ENCODE results near the gene LZTR1. TPM values are rescaled to one million over a fixed set of nuclear protein-coding genes. Genes with fewer than 3 reads are reported as not detected.

LZTR1 gene
- polyA plus RNA-seq, 2 of the 4 experiments (the other 2 are of a cell fraction): 14.1 to 23.5 TPM

DNA sequence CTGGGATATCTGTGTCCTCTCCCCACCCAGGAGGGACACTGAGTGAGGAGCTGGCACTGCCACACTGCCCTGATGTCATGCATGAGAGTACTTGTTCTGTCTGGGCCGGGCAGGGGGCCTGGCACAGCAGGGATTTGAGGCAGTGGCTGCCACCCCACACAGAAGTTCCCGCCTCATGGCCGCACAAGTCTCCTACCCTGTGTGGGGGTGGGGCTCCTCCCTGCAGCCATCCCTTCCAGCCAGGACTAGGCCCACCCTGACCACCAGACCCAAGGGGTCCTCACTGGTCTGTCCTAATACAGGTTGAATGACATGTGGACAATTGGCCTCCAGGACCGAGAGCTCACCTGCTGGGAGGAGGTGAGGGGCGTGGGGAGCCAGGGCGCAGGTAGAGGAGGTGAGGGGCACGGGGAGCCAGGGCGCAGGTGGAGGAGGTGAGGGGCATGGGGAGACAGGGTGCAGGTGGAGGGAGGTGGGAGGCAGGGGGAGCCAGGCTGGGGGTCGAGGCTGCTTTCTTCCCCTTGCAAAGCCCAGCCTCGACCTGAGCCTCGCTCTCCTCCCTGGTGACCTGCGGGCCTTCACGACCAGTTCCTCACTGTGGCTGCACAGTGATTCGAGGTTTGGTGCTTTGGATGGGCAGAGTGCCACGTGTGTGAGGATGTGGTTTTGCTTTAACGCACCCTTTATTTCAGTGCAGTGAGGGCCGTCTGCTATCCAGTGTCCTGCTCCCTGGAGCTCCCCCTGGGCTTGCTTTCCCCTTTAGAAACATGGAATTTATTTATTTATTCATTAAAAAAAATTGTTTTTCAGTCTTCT lies 7.4 kb downstream of the LZTR1 start:
- Histone ChIP-seq H3K4me3 (no peak overlapping the region), H3K4me1 (no peaks in the 10 kb centered on the region), H3K27ac (no peak overlapping the region), H3K4me2 (no peak overlapping the region), H3K9me3 (no peaks in the 10 kb centered on the region)
- CTCF ChIA-PET: interaction anchor here (0.7 to 1.7 kb wide), 5 partner anchors 14 to 113 kb away, joined by 3 to 6 read pairs (median 3); partner anchors contain the start of gene CRKL
- ATAC-seq: no peak
- WGBS (ENCODE audit: missing lambda C conversion rate): 82% methylated on average over 8 of the region's 17 CpGs
- no peak for FAIRE-seq
- TF ChIP-seq, protein P1, sequence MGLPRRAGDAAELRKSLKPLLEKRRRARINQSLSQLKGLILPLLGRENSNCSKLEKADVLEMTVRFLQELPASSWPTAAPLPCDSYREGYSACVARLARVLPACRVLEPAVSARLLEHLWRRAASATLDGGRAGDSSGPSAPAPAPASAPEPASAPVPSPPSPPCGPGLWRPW (IDR thresholded peaks at IDR 0.05): no peak
- TF ChIP-seq RAD21 (conservative IDR thresholded peaks at IDR 0.05 in 1 of 2, IDR thresholded peaks at IDR 0.05 in 1 of 2): no peak
- TF ChIP-seq TFCP2L1 (CRISPR knock-in tag; IDR thresholded peaks at IDR 0.05): no peak
- TF ChIP-seq CBX8 (IDR thresholded peaks at IDR 0.05): no peak
- TF ChIP-seq RARB (CRISPR knock-in tag; IDR thresholded peaks at IDR 0.05): no peak
- POLR2A ChIA-PET: interaction anchor here (1.5 kb wide), 1 partner anchor 8 kb away, joined by 7 read pairs; the partner anchor contains the start of gene LZTR1
- DNase-seq (ENCODE audit: low read depth in 1 of 2, low spot score in 1 of 2): no peak

DNA sequence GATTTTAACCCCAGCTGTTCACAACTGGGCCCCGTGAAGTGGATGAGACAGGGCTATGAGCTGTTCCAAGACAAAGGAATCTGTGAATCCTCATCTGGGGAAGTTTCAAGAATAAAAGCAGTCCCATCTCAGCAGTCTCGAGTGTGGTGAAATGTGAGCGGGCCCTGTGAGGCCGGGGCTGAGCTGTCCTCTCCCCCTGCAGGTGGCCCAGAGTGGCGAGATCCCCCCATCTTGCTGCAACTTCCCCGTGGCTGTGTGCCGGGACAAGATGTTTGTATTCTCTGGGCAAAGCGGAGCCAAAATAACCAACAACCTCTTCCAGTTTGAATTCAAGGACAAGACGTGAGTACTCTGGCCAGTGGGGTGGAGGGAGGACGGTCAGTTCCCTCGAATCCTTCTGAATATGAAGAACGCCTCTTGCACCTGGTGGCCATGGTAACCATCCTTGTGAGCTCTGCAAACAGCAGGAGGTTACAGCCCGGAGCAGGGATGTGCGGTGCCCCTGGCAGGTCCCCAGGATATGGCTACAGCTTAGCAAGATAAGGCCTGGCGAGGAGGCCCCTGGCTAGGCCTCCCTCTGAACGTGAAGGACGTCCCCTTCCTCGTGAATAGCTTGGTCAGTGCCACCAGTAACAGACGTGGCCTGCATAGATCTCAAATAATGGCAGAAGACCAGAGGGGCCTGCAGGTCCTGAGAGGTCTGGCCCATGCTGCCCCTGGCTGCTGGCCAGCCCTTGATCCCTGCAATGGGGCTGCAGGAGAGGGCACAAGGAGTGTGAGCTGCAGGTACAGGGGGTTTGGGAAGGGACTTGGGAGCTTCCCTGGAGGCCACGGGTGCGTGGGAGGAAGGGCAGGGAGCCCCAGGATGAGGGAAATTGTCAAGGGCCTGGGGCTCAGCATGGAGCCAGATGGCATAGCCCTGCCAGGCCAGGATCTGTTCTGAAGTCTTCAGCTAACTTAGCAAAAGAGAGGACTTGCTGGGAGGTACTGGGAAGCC lies 8.4 kb downstream of the LZTR1 start:
- DNase-seq (ENCODE audit: low read depth in 1 of 2, low spot score in 1 of 2): no peak
- Histone ChIP-seq H3K9me3 (no peaks in the 10 kb centered on the region), H3K4me3 (no peak overlapping the region), H3K4me2 (no peak overlapping the region), H3K27ac (no peak overlapping the region), H3K4me1 (no peaks in the 10 kb centered on the region)
- POLR2A ChIA-PET: interaction anchor here (1.0 to 1.5 kb wide), 2 partner anchors 8 to 12 kb away, joined by 5 to 7 read pairs; partner anchors contain the start of genes LZTR1 and THAP7
- CTCF ChIA-PET: interaction anchor here (0.7 to 1.7 kb wide), 6 partner anchors 13 to 112 kb away, joined by 3 to 6 read pairs (median 3); partner anchors contain the start of gene CRKL
- WGBS (ENCODE audit: missing lambda C conversion rate): 90% methylated on average over 17 of the region's 21 CpGs
- TF ChIP-seq CBX8 (IDR thresholded peaks at IDR 0.05) (no peak), FOXS1 (CRISPR knock-in tag; IDR thresholded peaks at IDR 0.05) (no peak), KDM5A (IDR thresholded peaks at IDR 0.05) (no peak), HOXB13 (CRISPR knock-in tag; IDR thresholded peaks at IDR 0.05; ENCODE audit: low read depth) (no peak), MAZ (IDR thresholded peaks at IDR 0.05; ENCODE audit: borderline replicate concordance, low read depth, low read length) (no peak)
- TF ChIP-seq, protein P2, sequence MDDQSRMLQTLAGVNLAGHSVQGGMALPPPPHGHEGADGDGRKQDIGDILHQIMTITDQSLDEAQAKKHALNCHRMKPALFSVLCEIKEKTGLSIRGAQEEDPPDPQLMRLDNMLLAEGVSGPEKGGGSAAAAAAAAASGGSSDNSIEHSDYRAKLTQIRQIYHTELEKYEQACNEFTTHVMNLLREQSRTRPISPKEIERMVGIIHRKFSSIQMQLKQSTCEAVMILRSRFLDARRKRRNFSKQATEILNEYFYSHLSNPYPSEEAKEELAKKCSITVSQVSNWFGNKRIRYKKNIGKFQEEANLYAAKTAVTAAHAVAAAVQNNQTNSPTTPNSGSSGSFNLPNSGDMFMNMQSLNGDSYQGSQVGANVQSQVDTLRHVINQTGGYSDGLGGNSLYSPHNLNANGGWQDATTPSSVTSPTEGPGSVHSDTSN (IDR thresholded peaks at IDR 0.05): no peak
- TF ChIP-seq, protein P3, sequence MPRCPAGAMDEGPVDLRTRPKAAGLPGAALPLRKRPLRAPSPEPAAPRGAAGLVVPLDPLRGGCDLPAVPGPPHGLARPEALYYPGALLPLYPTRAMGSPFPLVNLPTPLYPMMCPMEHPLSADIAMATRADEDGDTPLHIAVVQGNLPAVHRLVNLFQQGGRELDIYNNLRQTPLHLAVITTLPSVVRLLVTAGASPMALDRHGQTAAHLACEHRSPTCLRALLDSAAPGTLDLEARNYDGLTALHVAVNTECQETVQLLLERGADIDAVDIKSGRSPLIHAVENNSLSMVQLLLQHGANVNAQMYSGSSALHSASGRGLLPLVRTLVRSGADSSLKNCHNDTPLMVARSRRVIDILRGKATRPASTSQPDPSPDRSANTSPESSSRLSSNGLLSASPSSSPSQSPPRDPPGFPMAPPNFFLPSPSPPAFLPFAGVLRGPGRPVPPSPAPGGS (IDR thresholded peaks at IDR 0.05): no peak
- TF ChIP-seq, protein P1 (IDR thresholded peaks at IDR 0.05): no peak
- ATAC-seq: no peak
- no peak for FAIRE-seq

DNA sequence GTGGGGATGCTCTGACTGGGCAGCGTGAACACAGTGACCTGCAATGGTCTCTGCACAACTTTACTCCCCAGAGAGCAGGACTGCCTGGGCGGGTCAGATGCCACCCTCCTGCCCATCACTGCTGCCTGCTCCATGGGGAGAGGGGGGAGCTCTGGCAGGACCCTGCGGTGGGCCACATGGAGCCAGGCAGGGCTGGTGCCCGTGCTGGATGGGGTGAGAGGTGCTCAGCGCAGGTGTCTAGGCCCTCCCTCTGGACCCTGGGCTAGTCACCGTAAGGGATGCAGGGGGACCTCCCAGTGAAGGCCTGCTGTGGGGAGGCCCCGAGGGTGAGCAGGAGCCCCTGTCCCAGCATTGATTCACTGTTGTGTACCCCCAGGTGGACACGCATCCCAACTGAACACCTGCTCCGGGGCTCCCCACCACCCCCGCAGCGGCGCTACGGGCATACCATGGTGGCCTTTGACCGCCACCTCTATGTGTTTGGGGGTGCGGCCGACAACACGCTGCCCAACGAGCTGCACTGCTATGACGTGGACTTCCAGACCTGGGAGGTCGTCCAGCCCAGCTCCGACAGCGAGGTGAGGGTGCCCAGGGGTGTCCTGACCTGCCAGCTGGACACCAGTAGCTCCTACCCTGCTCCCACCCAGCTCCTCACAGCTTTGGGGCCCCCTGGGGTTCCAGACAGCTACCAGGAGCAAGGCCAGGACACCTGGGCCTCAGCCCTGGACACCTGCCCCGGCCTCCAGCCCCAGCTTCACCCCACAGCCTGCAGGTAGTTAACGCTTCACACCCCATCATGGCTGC lies 9.4 kb downstream of the LZTR1 start:
- 98% methylated on average over 8 of the region's 24 CpGs for WGBS (ENCODE audit: missing lambda C conversion rate)
- H3K4me3 ChIP-seq: no peak overlapping the region
- TF ChIP-seq RFX5 (IDR thresholded peaks at IDR 0.05): no peak
- no peak for TF ChIP-seq FOXS1 (CRISPR knock-in tag; IDR thresholded peaks at IDR 0.05)
- TF ChIP-seq, protein P4, sequence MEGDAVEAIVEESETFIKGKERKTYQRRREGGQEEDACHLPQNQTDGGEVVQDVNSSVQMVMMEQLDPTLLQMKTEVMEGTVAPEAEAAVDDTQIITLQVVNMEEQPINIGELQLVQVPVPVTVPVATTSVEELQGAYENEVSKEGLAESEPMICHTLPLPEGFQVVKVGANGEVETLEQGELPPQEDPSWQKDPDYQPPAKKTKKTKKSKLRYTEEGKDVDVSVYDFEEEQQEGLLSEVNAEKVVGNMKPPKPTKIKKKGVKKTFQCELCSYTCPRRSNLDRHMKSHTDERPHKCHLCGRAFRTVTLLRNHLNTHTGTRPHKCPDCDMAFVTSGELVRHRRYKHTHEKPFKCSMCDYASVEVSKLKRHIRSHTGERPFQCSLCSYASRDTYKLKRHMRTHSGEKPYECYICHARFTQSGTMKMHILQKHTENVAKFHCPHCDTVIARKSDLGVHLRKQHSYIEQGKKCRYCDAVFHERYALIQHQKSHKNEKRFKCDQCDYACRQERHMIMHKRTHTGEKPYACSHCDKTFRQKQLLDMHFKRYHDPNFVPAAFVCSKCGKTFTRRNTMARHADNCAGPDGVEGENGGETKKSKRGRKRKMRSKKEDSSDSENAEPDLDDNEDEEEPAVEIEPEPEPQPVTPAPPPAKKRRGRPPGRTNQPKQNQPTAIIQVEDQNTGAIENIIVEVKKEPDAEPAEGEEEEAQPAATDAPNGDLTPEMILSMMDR (IDR thresholded peaks at IDR 0.05): no peak
- TF ChIP-seq CBX2 (IDR thresholded peaks at IDR 0.05; ENCODE audit: borderline replicate concordance, low read depth): no peak
- TF ChIP-seq EHF (CRISPR knock-in tag; IDR thresholded peaks at IDR 0.05): no peak
- TF ChIP-seq EHMT2 (IDR thresholded peaks at IDR 0.05; ENCODE audit: low read depth): no peak
- TF ChIP-seq, protein P1 (IDR thresholded peaks at IDR 0.05): no peak
- TF ChIP-seq SMC3 (IDR thresholded peaks at IDR 0.05): no peak
- no peak for ATAC-seq
- no peak overlapping the region for H3K4me2 ChIP-seq
- ChIA-PET CTCF (interaction anchor here (0.7 to 1.7 kb wide), 4 partner anchors 9 to 106 kb away, joined by 3 to 5 read pairs (median 4); partner anchors contain the start of gene LZTR1), POLR2A (interaction anchor here (1.0 kb wide), 1 partner anchor 11 kb away, joined by 5 read pairs; the partner anchor contains the start of gene THAP7)
- no peaks in the 10 kb centered on the region for H3K4me1 ChIP-seq
- no peak for FAIRE-seq
- no peak overlapping the region for H3K27ac ChIP-seq
- DNase-seq (ENCODE audit: low read depth in 1 of 2, low spot score in 1 of 2): no peak
- no peaks in the 10 kb centered on the region for H3K9me3 ChIP-seq

Measured in A549 (cell line).